22Rv1 (cell line): ENCODE measurements around the gene TMEM167A.

Experiments
- CTCF ChIP-seq: fragments of 450-650 bp; IDR thresholded peaks from 2 replicates; pipeline ENCODE4 v1.5.1; 2017; ENCODE audit warnings: mild to moderate bottlenecking
- ZFX ChIP-seq: fragments of 450-650 bp; IDR thresholded peaks from 2 replicates; pipeline ENCODE4 v1.6.1; 2017; ENCODE audit warnings: antibody characterized with exemption, borderline replicate concordance

DNA sequence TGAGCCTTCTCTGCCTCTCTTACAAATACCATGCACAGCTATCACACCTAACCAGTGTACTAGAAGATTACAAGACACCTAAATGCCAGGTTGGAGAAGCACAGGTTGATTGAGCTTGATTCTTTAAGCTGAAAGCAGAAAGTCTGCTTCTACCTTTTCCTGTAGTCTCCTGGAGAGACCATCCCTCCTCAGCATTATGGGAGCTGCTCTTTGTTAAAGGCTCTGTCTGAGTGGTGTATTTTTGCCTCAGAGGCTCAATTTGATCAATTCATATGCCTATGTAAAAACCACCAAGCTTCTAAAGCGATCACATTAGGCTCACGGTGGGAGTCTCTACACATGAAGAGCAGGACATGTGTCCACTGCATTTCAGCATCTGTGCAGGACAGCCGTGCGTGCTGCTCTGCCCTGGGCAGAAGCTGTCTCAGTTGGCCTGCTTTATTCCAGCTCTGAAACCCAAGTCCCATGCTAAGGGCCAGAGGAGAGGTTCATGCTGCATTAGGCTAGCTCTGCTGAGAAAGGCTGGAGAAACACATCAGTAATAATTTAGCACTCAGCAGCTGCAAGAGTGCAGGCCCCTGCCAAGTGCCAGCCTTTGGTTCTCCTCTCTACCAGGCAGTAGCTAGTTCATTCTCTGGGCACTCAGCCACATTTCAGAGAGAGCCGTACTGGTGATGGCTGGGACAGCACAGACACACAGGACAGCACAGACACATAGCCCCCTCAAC, 41.7 kb downstream of the TMEM167A start:
- TF ChIP-seq CTCF (no peak), ZFX (no peak)
